ENCODE measurements around the gene BRD4. TPM values are rescaled to one million over a fixed set of nuclear protein-coding genes. Genes with fewer than 3 reads are reported as not detected.

Gene BRD4
- total RNA-seq, 4 donors from 2014 or later: 34.7 to 69.6 (median 36.0) TPM

GRCh38 chr19:15200553-15201364 is 131.6 kb downstream of the BRD4 start, which contains the start of gene NOTCH3:
TSS of gene NOTCH3 (minus strand) at chr19:15200995. CDS start at chr19:15200905, 90 bp downstream.
- 5 to 6% methylated on average over 24 to 31 of the region's 74 CpGs for WGBS, 2 donors
- Histone ChIP-seq H3K27me3 (peaks cover 0 to 33% of the 10 kb centered on the region in 2 donors), H3K9me3 (no peaks in the 10 kb centered on the region), H3K4me1 (peaks cover 0 to 42% (median 16%) of the 10 kb centered on the region in 4 donors), H3K27ac (peak within 1 kb of the TSS; percentile 28 to 88 (median 79)), H3K4me3 (peak within 1 kb of the TSS; percentile 36 to 58 (median 46)), H3K36me3 (no peaks in the 10 kb centered on the region)
- TF ChIP-seq EP300 (IDR thresholded peaks at IDR 0.05) (no peak), POLR2A (IDR thresholded peaks at IDR 0.05) (no peak), CTCF (IDR thresholded peaks at IDR 0.05) (no peak)
- no peak for DNase-seq (ENCODE audit: low spot score in 2 of 2)

GRCh38 chr19:15199661-15200552 is 132.4 kb downstream of the BRD4 start:
- peaks cover 0 to 39% of the 10 kb centered on the region in 2 donors for H3K27me3 ChIP-seq
- peaks cover 0 to 50% (median 16%) of the 10 kb centered on the region in 4 donors for H3K4me1 ChIP-seq
- H3K9me3 ChIP-seq: no peaks in the 10 kb centered on the region
- DNase-seq (ENCODE audit: low spot score in 2 of 2): no peak
- peak overlapping the region; percentile 28 to 88 (median 79) for H3K27ac ChIP-seq
- 6 to 16% methylated on average over 6 to 12 of the region's 82 CpGs for WGBS, 2 donors
- peak overlapping the region; percentile 36 to 58 (median 46) for H3K4me3 ChIP-seq
- TF ChIP-seq EP300 (IDR thresholded peaks at IDR 0.05) (no peak), CTCF (IDR thresholded peaks at IDR 0.05) (no peak), POLR2A (IDR thresholded peaks at IDR 0.05) (no peak)
- H3K36me3 ChIP-seq: no peaks in the 10 kb centered on the region

GRCh38 chr19:15198951-15199660 is 133.2 kb downstream of the BRD4 start:
- peaks cover 0 to 43% of the 10 kb centered on the region in 2 donors for H3K27me3 ChIP-seq
- 66% methylated on average over 12 to 15 of the region's 15 CpGs for WGBS, 2 donors
- H3K4me1 ChIP-seq: peaks cover 0 to 55% (median 16%) of the 10 kb centered on the region in 4 donors
- H3K4me3 ChIP-seq: peak overlapping the region in 2 of 4 donors; percentile 36 to 58
- peak overlapping the region in 3 of 4 donors; percentile 72 to 88 (median 86) for H3K27ac ChIP-seq
- H3K9me3 ChIP-seq: no peaks in the 10 kb centered on the region
- no peak for DNase-seq (ENCODE audit: low spot score in 2 of 2)
- TF ChIP-seq EP300 (IDR thresholded peaks at IDR 0.05) (no peak), CTCF (IDR thresholded peaks at IDR 0.05) (no peak), POLR2A (IDR thresholded peaks at IDR 0.05) (no peak)
- no peaks in the 10 kb centered on the region for H3K36me3 ChIP-seq

GRCh38 chr19:15197942-15198341 is 134.4 kb downstream of the BRD4 start:
- no peak for DNase-seq (ENCODE audit: low spot score in 2 of 2)

More at GRCh38 chr19:15197942-15198341, 134.4 kb downstream of the BRD4 start:
- Histone ChIP-seq H3K4me3 (peak overlapping the region in 1 of 4 donors; percentile 0), H3K36me3 (no peaks in the 10 kb centered on the region), H3K4me1 (peaks cover 0 to 55% (median 16%) of the 10 kb centered on the region in 4 donors), H3K27ac (peak overlapping the region in 1 of 4 donors; percentile 79), H3K27me3 (peaks cover 0 to 43% of the 10 kb centered on the region in 2 donors), H3K9me3 (no peaks in the 10 kb centered on the region)
- WGBS, 2 donors: 17 to 44% methylated on average over 8 of the region's 8 CpGs
- TF ChIP-seq CTCF (IDR thresholded peaks at IDR 0.05): no peak
- TF ChIP-seq EP300 (IDR thresholded peaks at IDR 0.05): no peak
- TF ChIP-seq POLR2A (IDR thresholded peaks at IDR 0.05): no peak

Measured in tibial nerve (tissue), 4 donors.